Activated B cell treated with CpG ODN at 0.5 μM for 24 hours (primary cell): ENCODE results near the gene SOX30. TPM values are rescaled to one million over a fixed set of nuclear protein-coding genes. Genes with fewer than 3 reads are reported as not detected.

ENCODE experiments used
- ATAC-seq: fragments of 200-7000 bp; cut with Tn5 transposase; one replicate; pipeline ENCODE4 v1.10.0; 2021; ENCODE audit warnings: low read depth, mild to moderate bottlenecking, moderate library complexity
- CTCF ChIA-PET: fragments of 350-600 bp; sonication (Branson Sonifier 250); formaldehyde crosslinking; loops from one replicate; lab custom pipeline; 2021; ENCODE audit warnings: antibody characterized with exemption; lab: Charles Lee
- POLR2A ChIA-PET: fragments of 350-600 bp; sonication (Branson Sonifier 250); formaldehyde crosslinking; loops from one replicate; lab custom pipeline; 2021; ENCODE audit warnings: antibody characterized with exemption; lab: Charles Lee
- DNase-seq: peaks from one replicate; pipeline ENCODE4 v3.0.0; 2022
- H3K27ac Mint-ChIP-seq: one replicate; pipeline ENCODE4 v1.8.0; 2020; ENCODE audit warnings: mixed read lengths
- H3K27me3 Mint-ChIP-seq: one replicate; pipeline ENCODE4 v1.8.0; 2021; ENCODE audit warnings: mixed read lengths
- H3K36me3 Mint-ChIP-seq: one replicate; pipeline ENCODE4 v1.8.0; 2021; ENCODE audit warnings: low read depth, mixed read lengths
- H3K4me1 Mint-ChIP-seq: one replicate; pipeline ENCODE4 v1.8.0; 2021; ENCODE audit warnings: mixed read lengths
- H3K4me3 Mint-ChIP-seq: one replicate; pipeline ENCODE4 v1.8.0; 2020; ENCODE audit warnings: mild to moderate bottlenecking, mixed read lengths
- H3K9me3 Mint-ChIP-seq: one replicate; pipeline ENCODE4 v1.8.0; 2020; ENCODE audit warnings: mixed read lengths
- intact Hi-C: fragments of 100-400 bp; cut with micrococcal nuclease; formaldehyde crosslinking; loops from one replicate; pipeline ENCODE4 v1.15.1; 2024
- total RNA-seq: library from RNA; stranded (reverse); gene quantifications from 2 replicates; pipeline ENCODE4 v1.2.3, GENCODE V29; 2022
- TF ChIP-seq, protein P1 (sequence below): fragments of 200-600 bp; IDR thresholded peaks from one replicate; pipeline ENCODE4 v1.8.0; 2022; ENCODE audit warnings: antibody characterized with exemption, mild to moderate bottlenecking

SOX30 gene
- total RNA-seq, 1 donor from 2014 or later = 0.47 TPM

DNA sequence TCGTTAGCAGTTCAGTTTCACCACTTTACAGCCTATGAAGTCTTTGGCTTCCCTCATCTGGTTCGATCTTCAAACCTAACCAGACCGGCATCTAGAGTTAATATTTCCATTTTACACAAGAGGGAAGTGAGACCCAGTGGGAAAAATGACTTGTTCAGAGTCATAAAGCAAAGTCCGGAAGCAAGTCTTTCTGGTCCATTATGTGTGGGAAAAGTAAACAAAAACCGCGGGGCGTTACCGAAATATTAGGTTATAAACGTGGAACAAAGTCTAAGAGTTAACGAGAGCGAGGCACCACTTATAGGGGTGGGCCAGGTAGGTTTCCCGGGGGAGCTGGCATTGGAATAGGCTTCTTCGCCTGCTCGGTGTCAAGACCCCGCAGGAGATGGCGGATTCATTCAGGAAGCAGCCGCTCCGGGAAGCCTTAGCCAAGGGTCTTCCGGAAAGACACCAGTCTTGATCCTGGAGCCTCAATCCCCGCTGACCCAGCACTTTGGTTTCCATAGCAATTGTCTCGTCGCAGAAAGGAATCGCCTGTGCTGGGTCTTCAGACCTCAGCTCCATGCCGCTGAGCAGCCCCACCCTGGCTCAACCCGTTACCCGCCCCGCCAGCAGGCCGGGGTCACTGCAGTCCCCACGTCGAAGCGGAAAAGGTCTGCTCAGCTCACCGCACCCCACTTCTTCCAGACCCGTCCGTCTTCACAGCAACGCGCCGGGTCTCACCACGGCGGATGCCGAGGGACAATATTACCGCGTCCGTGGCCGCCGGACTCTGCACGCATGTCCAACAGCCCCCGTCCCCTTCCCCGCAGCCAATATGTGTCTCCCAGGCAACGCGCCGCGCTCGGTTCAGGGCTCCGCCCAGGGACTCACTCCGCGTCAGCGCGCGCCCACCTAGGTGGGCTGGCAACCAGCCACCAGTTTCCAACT, 18.7 kb upstream of the SOX30 start, which contains the start of gene C5orf52:
TSS of gene C5orf52 (plus strand) at position 872 of the 930 bp plus-strand sequence. CDS start 82 bp downstream, outside the sequence.
- TF ChIP-seq, protein P1, sequence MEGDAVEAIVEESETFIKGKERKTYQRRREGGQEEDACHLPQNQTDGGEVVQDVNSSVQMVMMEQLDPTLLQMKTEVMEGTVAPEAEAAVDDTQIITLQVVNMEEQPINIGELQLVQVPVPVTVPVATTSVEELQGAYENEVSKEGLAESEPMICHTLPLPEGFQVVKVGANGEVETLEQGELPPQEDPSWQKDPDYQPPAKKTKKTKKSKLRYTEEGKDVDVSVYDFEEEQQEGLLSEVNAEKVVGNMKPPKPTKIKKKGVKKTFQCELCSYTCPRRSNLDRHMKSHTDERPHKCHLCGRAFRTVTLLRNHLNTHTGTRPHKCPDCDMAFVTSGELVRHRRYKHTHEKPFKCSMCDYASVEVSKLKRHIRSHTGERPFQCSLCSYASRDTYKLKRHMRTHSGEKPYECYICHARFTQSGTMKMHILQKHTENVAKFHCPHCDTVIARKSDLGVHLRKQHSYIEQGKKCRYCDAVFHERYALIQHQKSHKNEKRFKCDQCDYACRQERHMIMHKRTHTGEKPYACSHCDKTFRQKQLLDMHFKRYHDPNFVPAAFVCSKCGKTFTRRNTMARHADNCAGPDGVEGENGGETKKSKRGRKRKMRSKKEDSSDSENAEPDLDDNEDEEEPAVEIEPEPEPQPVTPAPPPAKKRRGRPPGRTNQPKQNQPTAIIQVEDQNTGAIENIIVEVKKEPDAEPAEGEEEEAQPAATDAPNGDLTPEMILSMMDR = no peak
- H3K36me3 Mint-ChIP-seq = peaks cover 5% of the 10 kb centered on the region
- ATAC-seq (peak; percentile 55), DNase-seq (no peak)
- peak within 1 kb of the TSS; percentile 65 for H3K27ac Mint-ChIP-seq
- no peaks in the 10 kb centered on the region for H3K9me3 Mint-ChIP-seq
- CTCF ChIA-PET = interaction anchor here (1.2 to 6.8 kb wide), 5 partner anchors 19 to 129 kb away, joined by 3 to 63 read pairs (median 5); partner anchors contain the start of gene LSM11
- no peaks in the 10 kb centered on the region for H3K27me3 Mint-ChIP-seq
- peaks cover 28% of the 10 kb centered on the region for H3K4me1 Mint-ChIP-seq
- H3K4me3 Mint-ChIP-seq = peak within 1 kb of the TSS; percentile 95
- POLR2A ChIA-PET = interaction anchor here (0.6 to 1.2 kb wide), 9 partner anchors 10 to 225 kb away, joined by 3 to 10 read pairs (median 4); partner anchors contain the start of gene SOX30
- intact Hi-C loops = loop anchor here (1.0 to 2.0 kb wide), 2 partner anchors 20 to 100 kb away; no protein-coding TSS in a partner anchor

GRCh38 chr5:157669701-157670097, 17.5 kb upstream of the SOX30 start:
- Mint-ChIP-seq H3K9me3 (peaks cover under 1% of the 10 kb centered on the region), H3K36me3 (peaks cover 5% of the 10 kb centered on the region), H3K4me3 (peak overlapping the region; percentile 19), H3K27ac (no peak overlapping the region), H3K4me1 (peaks cover 28% of the 10 kb centered on the region), H3K27me3 (no peaks in the 10 kb centered on the region)
- intact Hi-C loops = loop anchor here (1.0 to 5.0 kb wide), 5 partner anchors 19 to 278 kb away; partner anchors contain the start of gene LSM11
- TF ChIP-seq, protein P1 = no peak
- CTCF ChIA-PET = interaction anchor here (0.7 to 6.8 kb wide), 9 partner anchors 19 to 342 kb away, joined by 3 to 63 read pairs (median 4); partner anchors contain the start of gene LSM11
- DNase-seq (no peak), ATAC-seq (no peak)
- POLR2A ChIA-PET = no interaction called here

DNA sequence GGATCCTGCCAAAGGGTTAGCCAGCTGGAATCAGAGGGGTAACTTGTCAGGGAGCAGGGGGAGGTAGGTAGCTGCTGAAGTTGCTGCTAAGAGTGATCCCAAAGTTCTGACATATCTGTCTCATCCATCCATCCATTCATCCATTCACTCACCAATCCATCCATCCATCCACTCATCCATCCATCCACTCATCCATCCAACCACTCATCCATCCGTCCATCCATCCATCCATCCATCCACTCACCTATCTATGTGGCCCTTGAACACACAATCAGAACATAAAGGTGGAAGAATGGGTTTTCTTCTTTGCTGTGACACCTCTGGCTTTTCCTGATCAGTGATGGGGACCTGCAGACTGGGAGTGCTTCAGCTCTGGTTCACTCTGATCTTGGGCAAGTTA, 16.1 kb upstream of the SOX30 start:
- H3K4me1 Mint-ChIP-seq = peaks cover 32% of the 10 kb centered on the region
- TF ChIP-seq, protein P1 = no peak
- ChIA-PET CTCF (interaction anchor here (0.7 to 6.8 kb wide), 13 partner anchors 22 to 340 kb away, joined by 3 to 63 read pairs (median 4); partner anchors contain the start of gene LSM11), POLR2A (interaction anchor here (1.5 kb wide), 1 partner anchor 75 kb away, joined by 12 read pairs; no protein-coding TSS in a partner anchor)
- peaks cover 5% of the 10 kb centered on the region for H3K36me3 Mint-ChIP-seq
- intact Hi-C loops = loop anchor here (5.0 kb wide), 1 partner anchor 279 kb away; no protein-coding TSS in a partner anchor
- no peak overlapping the region for H3K4me3 Mint-ChIP-seq
- ATAC-seq (no peak), DNase-seq (no peak)
- no peak overlapping the region for H3K27ac Mint-ChIP-seq
- no peaks in the 10 kb centered on the region for H3K27me3 Mint-ChIP-seq
- peaks cover 3% of the 10 kb centered on the region for H3K9me3 Mint-ChIP-seq

- H3K27ac Mint-ChIP-seq = no peak overlapping the region
- CTCF ChIA-PET = interaction anchor here (6.8 kb wide), 1 partner anchor 77 kb away, joined by 63 read pairs; the partner anchor contains the start of gene LSM11
- H3K27me3 Mint-ChIP-seq = no peaks in the 10 kb centered on the region
- POLR2A ChIA-PET = no interaction called here
- ATAC-seq = no peak
- TF ChIP-seq, protein P1 = no peak
- DNase-seq = no peak
- intact Hi-C loops = loop anchor here (5.0 kb wide), 1 partner anchor 282 kb away; no protein-coding TSS in a partner anchor
- peaks cover 31% of the 10 kb centered on the region for H3K4me1 Mint-ChIP-seq
- peaks cover 3% of the 10 kb centered on the region for H3K9me3 Mint-ChIP-seq
- no peaks in the 10 kb centered on the region for H3K36me3 Mint-ChIP-seq
- H3K4me3 Mint-ChIP-seq = no peak overlapping the region
Measured at GRCh38 chr5:157665467-157666070, 13.3 kb upstream of the SOX30 start.
